ENCODE measurements around the gene ATP6V1G2.

Gene ATP6V1G2

GRCh38 chr6:31546958-31547726, 734 bp upstream of the ATP6V1G2 start, which contains the start of gene NFKBIL1:
TSS of gene NFKBIL1 (plus strand) at chr6:31547608. CDS start at chr6:31547695, 87 bp downstream.
- peak; percentile 97 to 99 for DNase-seq

GRCh38 chr6:31545291-31545690, 1.1 kb downstream of the ATP6V1G2 start:
- no peak for DNase-seq

GRCh38 chr6:31544676-31545075, 1.7 kb downstream of the ATP6V1G2 start:
- no peak for DNase-seq

GRCh38 chr6:31543639-31544038, 2.8 kb downstream of the ATP6V1G2 start:
- no peak for DNase-seq

GRCh38 chr6:31541658-31542521, 4.5 kb downstream of the ATP6V1G2 start, which contains the start of gene DDX39B:
TSS of gene DDX39B (minus strand) at chr6:31542003. CDS start at chr6:31540532, 1,471 bp downstream.
- peak; percentile 97 to 99 for DNase-seq

GRCh38 chr6:31541059-31541657, 5.2 kb downstream of the ATP6V1G2 start:
- DNase-seq = peak; percentile 60 to 76

GRCh38 chr6:31540640-31541039, 5.8 kb downstream of the ATP6V1G2 start:
- DNase-seq = no peak

GRCh38 chr6:31538805-31539400, 7.5 kb downstream of the ATP6V1G2 start:
- no peak for DNase-seq

GRCh38 chr6:31535538-31536324, 10.7 kb downstream of the ATP6V1G2 start:
- no peak for DNase-seq

- no peak for DNase-seq
Observed at GRCh38 chr6:31534521-31535040, 11.8 kb downstream of the ATP6V1G2 start.

GRCh38 chr6:31534011-31534410, 12.4 kb downstream of the ATP6V1G2 start:
- no peak for DNase-seq

- no peak for DNase-seq
Observed at GRCh38 chr6:31533455-31533841, 13.0 kb downstream of the ATP6V1G2 start.

GRCh38 chr6:31532644-31533454, 13.6 kb downstream of the ATP6V1G2 start:
- DNase-seq = no peak

- DNase-seq = no peak
Observed at GRCh38 chr6:31531771-31532643, 14.4 kb downstream of the ATP6V1G2 start.

- no peak for DNase-seq
Observed at GRCh38 chr6:31531162-31531561, 15.2 kb downstream of the ATP6V1G2 start.

GRCh38 chr6:31530659-31531058, 15.7 kb downstream of the ATP6V1G2 start:
- DNase-seq = no peak

GRCh38 chr6:31529329-31530150, 16.9 kb downstream of the ATP6V1G2 start:
- no peak for DNase-seq

- no peak for DNase-seq
Observed at GRCh38 chr6:31528821-31529328, 17.5 kb downstream of the ATP6V1G2 start, which contains the start of gene MCCD1. TSS of gene MCCD1 (plus strand) at chr6:31528962. CDS start at chr6:31529015, 53 bp downstream.

Data from AML-193 (cell line).